ENCODE results near the gene TMEM247. TPM values are rescaled to one million over a fixed set of nuclear protein-coding genes. Genes with fewer than 3 reads are reported as not detected.

Gene TMEM247
- total and polyA plus RNA-seq, 2 donors from 2014 or later = not detected

GRCh38 chr2:46456789-46457188 lies 22.6 kb upstream of the TMEM247 start:
- H3K4me1 ChIP-seq (ENCODE audit: control insufficient read depth in 2 of 3, insufficient read depth in 2 of 3, low read depth in 1 of 3, low read length in 3 of 3) = peaks cover 0 to 12% (median 0%) of the 10 kb centered on the region in 3 donors
- intact Hi-C loops (cut with DNase I) = no loop called here
- no peaks in the 10 kb centered on the region for H3K9me3 ChIP-seq (ENCODE audit: control insufficient read depth in 2 of 3, insufficient read depth in 1 of 3, low read length in 3 of 3)
- H3K27ac ChIP-seq (ENCODE audit: low read depth in 2 of 2, low read length in 2 of 2) = no peak overlapping the region
- H3K9ac ChIP-seq (ENCODE audit: low read length in 3 of 3) = no peak overlapping the region
- TF ChIP-seq CTCF (IDR thresholded peaks at IDR 0.05; ENCODE audit: borderline replicate concordance, extremely low read depth, insufficient read depth) = no peak
- no peak overlapping the region for H3K4me3 ChIP-seq (ENCODE audit: low read length in 3 of 3)
- no peaks in the 10 kb centered on the region for H3K36me3 ChIP-seq (ENCODE audit: control insufficient read depth in 2 of 3, insufficient read depth in 3 of 3, low read length in 3 of 3)
- H3K27me3 ChIP-seq (ENCODE audit: control insufficient read depth, insufficient read depth, low read length) = no peaks in the 10 kb centered on the region
- no peak for FAIRE-seq
- no peak for DNase-seq

- intact Hi-C loops (cut with DNase I) = no loop called here
- no peak for FAIRE-seq
- no peak for TF ChIP-seq CTCF (IDR thresholded peaks at IDR 0.05; ENCODE audit: borderline replicate concordance, extremely low read depth, insufficient read depth)
- Histone ChIP-seq H3K27ac (ENCODE audit: low read depth in 2 of 2, low read length in 2 of 2) (peak overlapping the region in 1 of 2 donors; percentile 3), H3K27me3 (ENCODE audit: control insufficient read depth, insufficient read depth, low read length) (no peaks in the 10 kb centered on the region), H3K4me3 (ENCODE audit: low read length in 3 of 3) (no peak overlapping the region), H3K36me3 (ENCODE audit: control insufficient read depth in 2 of 3, insufficient read depth in 3 of 3, low read length in 3 of 3) (no peaks in the 10 kb centered on the region), H3K9me3 (ENCODE audit: control insufficient read depth in 2 of 3, insufficient read depth in 1 of 3, low read length in 3 of 3) (no peaks in the 10 kb centered on the region), H3K9ac (ENCODE audit: low read length in 3 of 3) (no peak overlapping the region), H3K4me1 (ENCODE audit: control insufficient read depth in 2 of 3, insufficient read depth in 2 of 3, low read depth in 1 of 3, low read length in 3 of 3) (peaks cover 0 to 12% (median 0%) of the 10 kb centered on the region in 3 donors)
- peak in 2 of 5 donors; percentile 67 to 79 for DNase-seq
Observed at GRCh38 chr2:46458763-46459500, 20.4 kb upstream of the TMEM247 start.

- Histone ChIP-seq H3K9me3 (ENCODE audit: control insufficient read depth in 2 of 3, insufficient read depth in 1 of 3, low read length in 3 of 3) (no peaks in the 10 kb centered on the region), H3K9ac (ENCODE audit: low read length in 3 of 3) (no peak overlapping the region), H3K36me3 (ENCODE audit: control insufficient read depth in 2 of 3, insufficient read depth in 3 of 3, low read length in 3 of 3) (no peaks in the 10 kb centered on the region), H3K4me1 (ENCODE audit: control insufficient read depth in 2 of 3, insufficient read depth in 2 of 3, low read depth in 1 of 3, low read length in 3 of 3) (peaks cover 0 to 12% (median 0%) of the 10 kb centered on the region in 3 donors), H3K27me3 (ENCODE audit: control insufficient read depth, insufficient read depth, low read length) (no peaks in the 10 kb centered on the region), H3K4me3 (ENCODE audit: low read length in 3 of 3) (no peak overlapping the region), H3K27ac (ENCODE audit: low read depth in 2 of 2, low read length in 2 of 2) (peak overlapping the region; percentile 26 to 53)
- FAIRE-seq (no peak), DNase-seq (no peak)
- no peak for TF ChIP-seq CTCF (IDR thresholded peaks at IDR 0.05; ENCODE audit: borderline replicate concordance, extremely low read depth, insufficient read depth)
- intact Hi-C loops (cut with DNase I) = no loop called here
Observed at GRCh38 chr2:46459694-46460093, 19.7 kb upstream of the TMEM247 start.
